DOHH2 (cell line): ENCODE results near the gene ZNRF2.

Source experiments
- CTCF ChIP-seq: fragments of 200-600 bp; sonication (generic); IDR thresholded peaks from one replicate; pipeline ENCODE4 v1.5.1; 2014; ENCODE audit warnings: antibody characterized with exemption, mild to moderate bottlenecking, low read depth, low read length; ENCODE audit not compliant: poor library complexity, severe bottlenecking
- EZH2phosphoT487 ChIP-seq: fragments of 200-600 bp; sonication (generic); IDR thresholded peaks from 2 replicates; pipeline ENCODE4 v1.6.1; 2017; ENCODE audit warnings: borderline replicate concordance, mild to moderate bottlenecking, antibody characterized with exemption, low read length, moderate library complexity, mixed read lengths

- TF ChIP-seq CTCF (no peak), EZH2phosphoT487 (no peak)
Observed at GRCh38 chr7:30353532-30353931, 69.1 kb downstream of the ZNRF2 start.
